BJ (cell line): ENCODE measurements around the gene MBD2. TPM values are rescaled to one million over a fixed set of nuclear protein-coding genes. Genes with fewer than 3 reads are reported as not detected.

Experiments
- CTCF ChIA-PET: fragments of 350-600 bp; formaldehyde crosslinking; extraction: SDS; loops from one replicate; lab custom pipeline; 2021; ENCODE audit warnings: antibody characterized with exemption, inconsistent platforms; lab: Yijun Ruan, JAX
- POLR2A ChIA-PET: fragments of 300-600 bp; sonication (Branson Sonifier 250); formaldehyde crosslinking; extraction: SDS; loops from one replicate; lab custom pipeline; 2021; ENCODE audit warnings: antibody characterized with exemption; lab: Charles Lee
- DNase-seq: peaks from one replicate; pipeline ENCODE4 v3.0.0-alpha.2; 2011; ENCODE audit warnings: low read depth
- H3K27me3 ChIP-seq: 2 replicates; pipeline ENCODE4 v1.6.0; 2011; ENCODE audit warnings: low read length; ENCODE audit not compliant: control insufficient read depth, insufficient read depth
- H3K36me3 ChIP-seq: 2 replicates; pipeline ENCODE4 v1.5.1; 2011; ENCODE audit warnings: low read length; ENCODE audit not compliant: control insufficient read depth, insufficient read depth
- H3K4me3 ChIP-seq: 2 replicates; pipeline ENCODE4 v1.5.1; 2011; ENCODE audit warnings: low read depth, mild to moderate bottlenecking, control low read depth, low read length
- CTCF ChIP-seq: IDR thresholded peaks from 2 replicates; pipeline ENCODE4 v1.5.1; 2011; ENCODE audit warnings: low read depth, mild to moderate bottlenecking, control low read depth, inconsistent platforms, low read length, moderate library complexity; ENCODE audit not compliant: insufficient read depth
- polyA plus RNA-seq: library from polyadenylated mRNA; depleted of rRNA; stranded (reverse); fragments of >200 nt; gene quantifications from 2 replicates; pipeline ENCODE4 v1.2.3, GENCODE V29; 2011

Gene MBD2
- polyA plus RNA-seq, 1 experiment = 35.8 TPM

GRCh38 chr18:54218299-54218698 is 6.2 kb downstream of the MBD2 start:
- POLR2A ChIA-PET = no interaction called here
- H3K4me3 ChIP-seq = no peak overlapping the region
- H3K36me3 ChIP-seq = no peaks in the 10 kb centered on the region; the same call in 1 of the 2 replicates
- no peak for TF ChIP-seq CTCF
- H3K27me3 ChIP-seq = no peaks in the 10 kb centered on the region
- no peak for DNase-seq
- CTCF ChIA-PET = interaction anchor here (1.3 kb wide), 1 partner anchor 52 kb away, joined by 4 read pairs; no protein-coding TSS in a partner anchor

- H3K4me3 ChIP-seq = no peak overlapping the region
- ChIA-PET CTCF (interaction anchor here (1.3 kb wide), 1 partner anchor 53 kb away, joined by 4 read pairs; no protein-coding TSS in a partner anchor), POLR2A (interaction anchor here (1.0 kb wide), 1 partner anchor 53 kb away, joined by 3 read pairs; no protein-coding TSS in a partner anchor)
- no peaks in the 10 kb centered on the region for H3K27me3 ChIP-seq
- no peak for DNase-seq
- H3K36me3 ChIP-seq = no peaks in the 10 kb centered on the region; the same call in 1 of the 2 replicates
- no peak for TF ChIP-seq CTCF
Observed at GRCh38 chr18:54217624-54218023, 6.8 kb downstream of the MBD2 start.

GRCh38 chr18:54215069-54215468 is 9.4 kb downstream of the MBD2 start:
- H3K4me3 ChIP-seq = no peak overlapping the region
- ChIA-PET POLR2A (no interaction called here), CTCF (no interaction called here)
- no peak for DNase-seq
- no peaks in the 10 kb centered on the region for H3K27me3 ChIP-seq
- no peak for TF ChIP-seq CTCF
- H3K36me3 ChIP-seq = no peaks in the 10 kb centered on the region

- no peak for TF ChIP-seq CTCF
- Histone ChIP-seq H3K36me3 (no peaks in the 10 kb centered on the region), H3K27me3 (no peaks in the 10 kb centered on the region), H3K4me3 (no peak overlapping the region)
- DNase-seq = no peak
- ChIA-PET CTCF (interaction anchor here (2.3 kb wide), 1 partner anchor 60 kb away, joined by 5 read pairs; no protein-coding TSS in a partner anchor), POLR2A (interaction anchor here (0.6 to 0.7 kb wide), 2 partner anchors 16 to 34 kb away, joined by 5 read pairs; no protein-coding TSS in a partner anchor)
Observed at GRCh38 chr18:54210463-54210862, 14.0 kb downstream of the MBD2 start.

- CTCF ChIA-PET = interaction anchor here (1.4 kb wide), 1 partner anchor 13 kb away, joined by 3 read pairs; no protein-coding TSS in a partner anchor
- Histone ChIP-seq H3K4me3 (no peak overlapping the region), H3K36me3 (peaks cover under 1% of the 10 kb centered on the region; the same call in 1 of the 2 replicates), H3K27me3 (no peaks in the 10 kb centered on the region)
- POLR2A ChIA-PET = interaction anchor here (0.7 kb wide), 1 partner anchor 243 kb away, joined by 21 read pairs; no protein-coding TSS in a partner anchor
- DNase-seq = no peak
- TF ChIP-seq CTCF = no peak
Observed at GRCh38 chr18:54209471-54210180, 14.8 kb downstream of the MBD2 start.
